GM10266 (cell line): ENCODE results near the gene EPHB3.

Experiments
- DNase-seq: peaks from one replicate; pipeline ENCODE4 v3.0.0; 2012; ENCODE audit errors: extremely low spot score
- TF ChIP-seq, protein P1 (sequence below): IDR thresholded peaks from 2 replicates; pipeline ENCODE4 v1.5.1; 2012; ENCODE audit warnings: mild to moderate bottlenecking, low read depth; ENCODE audit not compliant: control insufficient read depth, insufficient read depth; ENCODE audit errors: missing control alignments

EPHB3 gene

DNA sequence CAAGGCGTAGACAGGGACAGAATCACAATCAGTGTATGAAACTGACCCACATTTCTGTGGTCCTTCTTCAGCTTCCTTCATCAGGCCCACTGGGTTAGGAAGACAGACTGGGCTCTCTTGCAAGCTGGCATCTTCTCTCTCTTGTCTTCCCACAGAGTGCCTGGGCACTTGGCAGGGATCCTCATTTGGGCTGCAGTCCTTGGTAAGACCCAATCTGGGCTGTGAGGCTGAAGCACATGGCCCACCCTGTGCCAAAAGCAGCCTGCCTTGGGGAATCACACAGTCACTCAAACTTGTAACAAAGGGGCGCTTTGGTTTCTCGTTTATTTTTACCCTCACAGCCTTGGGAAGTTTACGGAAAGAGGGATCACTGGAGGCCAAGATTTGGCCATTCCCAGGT lies 8.2 kb upstream of the EPHB3 start:
- no peak for DNase-seq
- TF ChIP-seq, protein P1, sequence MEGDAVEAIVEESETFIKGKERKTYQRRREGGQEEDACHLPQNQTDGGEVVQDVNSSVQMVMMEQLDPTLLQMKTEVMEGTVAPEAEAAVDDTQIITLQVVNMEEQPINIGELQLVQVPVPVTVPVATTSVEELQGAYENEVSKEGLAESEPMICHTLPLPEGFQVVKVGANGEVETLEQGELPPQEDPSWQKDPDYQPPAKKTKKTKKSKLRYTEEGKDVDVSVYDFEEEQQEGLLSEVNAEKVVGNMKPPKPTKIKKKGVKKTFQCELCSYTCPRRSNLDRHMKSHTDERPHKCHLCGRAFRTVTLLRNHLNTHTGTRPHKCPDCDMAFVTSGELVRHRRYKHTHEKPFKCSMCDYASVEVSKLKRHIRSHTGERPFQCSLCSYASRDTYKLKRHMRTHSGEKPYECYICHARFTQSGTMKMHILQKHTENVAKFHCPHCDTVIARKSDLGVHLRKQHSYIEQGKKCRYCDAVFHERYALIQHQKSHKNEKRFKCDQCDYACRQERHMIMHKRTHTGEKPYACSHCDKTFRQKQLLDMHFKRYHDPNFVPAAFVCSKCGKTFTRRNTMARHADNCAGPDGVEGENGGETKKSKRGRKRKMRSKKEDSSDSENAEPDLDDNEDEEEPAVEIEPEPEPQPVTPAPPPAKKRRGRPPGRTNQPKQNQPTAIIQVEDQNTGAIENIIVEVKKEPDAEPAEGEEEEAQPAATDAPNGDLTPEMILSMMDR = no peak

DNA sequence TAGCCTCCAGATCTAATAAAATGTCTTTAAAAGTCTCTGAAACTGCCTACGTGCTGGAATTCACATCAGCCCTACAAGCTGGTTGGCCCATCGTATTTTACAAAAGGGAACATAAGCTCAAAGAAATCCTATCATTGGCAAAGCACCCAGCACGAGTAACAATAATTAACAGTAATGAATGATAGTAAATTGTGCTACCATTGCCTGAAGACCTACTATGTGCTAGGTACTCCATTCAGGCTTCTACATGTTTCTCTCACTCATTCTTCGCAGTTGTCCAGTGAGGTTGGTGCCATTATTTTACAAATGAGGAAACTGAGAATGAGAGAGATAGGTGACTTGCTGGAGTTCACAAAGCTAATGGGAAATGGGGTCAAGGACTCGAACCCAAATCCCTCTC lies 7.1 kb upstream of the EPHB3 start:
- TF ChIP-seq, protein P1 = no peak
- no peak for DNase-seq

DNA sequence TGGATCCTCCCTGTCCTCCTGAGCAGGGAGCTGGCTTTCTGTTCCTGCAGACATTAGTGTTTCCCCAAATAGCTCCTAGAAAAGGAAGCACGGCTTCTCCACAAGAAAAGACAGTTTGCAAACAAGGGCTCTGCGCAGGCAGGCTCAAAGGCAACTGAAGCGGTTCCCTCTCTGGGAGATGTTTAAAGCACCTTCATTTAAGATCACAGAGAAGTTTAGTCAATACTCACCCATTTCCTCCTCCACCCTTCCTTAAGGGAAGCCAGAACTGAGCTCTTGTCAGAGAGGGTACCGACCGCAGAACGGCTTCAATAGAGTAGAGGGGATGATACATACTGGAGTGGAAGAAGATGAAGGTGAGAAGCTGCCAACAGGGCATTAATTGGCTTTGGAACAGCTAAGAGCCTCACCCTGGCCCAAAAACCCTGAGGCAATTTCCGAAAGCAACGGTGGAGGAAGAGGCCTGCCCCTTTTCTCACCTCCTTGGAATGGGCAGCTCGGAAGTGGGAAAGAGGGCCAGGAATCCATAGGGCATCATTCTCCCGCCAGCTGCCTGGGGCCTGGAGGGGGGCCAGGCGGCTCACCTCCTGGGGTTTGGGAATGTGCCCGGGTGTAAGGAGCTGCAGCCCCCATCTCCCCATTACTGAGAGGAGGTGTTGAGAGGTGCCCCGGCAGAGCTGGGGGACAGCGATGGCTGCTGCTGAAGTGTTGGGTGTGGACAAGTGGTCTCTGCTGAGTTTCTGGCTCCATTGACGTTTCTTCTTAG lies 4.8 kb upstream of the EPHB3 start:
- TF ChIP-seq, protein P1 = no peak
- no peak for DNase-seq

DNA sequence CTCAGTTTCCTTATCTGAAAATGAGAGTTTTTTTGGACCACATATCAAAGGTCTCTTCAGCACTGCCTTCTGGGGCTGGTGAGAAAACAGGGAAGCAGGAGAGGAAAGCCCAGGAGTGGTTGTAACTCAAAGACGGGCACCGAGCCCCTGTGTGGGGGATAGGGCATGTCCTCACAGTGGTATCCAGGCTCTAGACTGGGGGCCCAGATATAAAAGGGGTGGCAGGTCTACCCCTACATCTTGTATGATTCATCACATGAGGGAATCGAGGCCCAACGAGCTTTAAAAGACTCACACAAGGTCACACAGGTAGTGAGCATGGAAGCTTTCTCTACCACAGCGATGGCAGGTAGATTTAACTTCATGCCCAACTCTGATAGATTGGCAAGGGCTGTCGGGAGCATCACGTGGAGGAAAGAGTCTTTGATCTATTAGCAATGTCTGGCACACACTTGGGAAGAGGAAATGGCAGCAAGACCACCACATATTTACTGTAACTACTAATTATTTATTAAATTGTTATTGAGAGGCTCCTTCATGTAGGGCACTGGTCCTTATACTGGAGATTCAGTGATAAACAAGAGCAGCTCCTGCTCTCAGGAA lies 4.1 kb upstream of the EPHB3 start:
- TF ChIP-seq, protein P1 = no peak
- DNase-seq = no peak

DNA sequence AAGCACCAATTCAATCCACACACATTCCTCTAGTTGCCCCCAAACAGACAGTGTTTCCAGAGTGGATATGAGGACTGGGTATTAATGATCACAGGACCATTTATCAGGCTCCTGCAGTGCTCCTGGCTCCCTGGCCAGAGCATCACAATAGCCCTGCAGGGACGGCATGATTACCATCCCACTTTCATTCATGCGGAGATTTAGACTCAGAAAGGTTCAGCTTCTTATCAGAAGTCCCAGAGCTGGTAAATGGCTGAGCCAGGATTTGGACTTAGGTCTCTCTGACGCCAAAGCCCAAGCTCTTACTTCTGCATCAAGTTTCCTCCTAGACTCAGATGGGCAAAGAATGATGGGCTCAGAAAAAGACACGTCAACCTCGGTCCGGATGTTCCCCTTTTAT lies 2.9 kb upstream of the EPHB3 start:
- TF ChIP-seq, protein P1 = no peak
- DNase-seq = no peak

DNA sequence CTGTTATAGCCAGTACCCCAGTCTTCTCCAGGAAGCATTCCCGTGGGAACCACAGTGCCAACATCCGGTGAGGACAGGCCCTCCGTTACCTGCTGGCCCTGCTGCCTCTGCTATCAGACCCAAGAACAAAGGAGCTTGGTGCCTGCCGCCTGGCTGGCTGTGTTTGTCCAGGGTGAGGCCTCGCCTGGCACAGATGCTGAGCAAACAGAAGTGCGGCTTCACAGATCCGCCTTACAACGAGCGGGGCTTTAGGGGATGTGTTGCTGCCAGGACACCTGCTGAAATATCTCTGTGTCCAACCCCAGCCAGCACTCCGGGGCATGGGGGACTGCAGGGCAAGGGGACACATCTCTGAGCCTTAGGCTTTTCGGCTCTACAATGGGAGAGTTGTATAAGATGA lies 2.2 kb upstream of the EPHB3 start:
- no peak for DNase-seq
- TF ChIP-seq, protein P1 = no peak

DNA sequence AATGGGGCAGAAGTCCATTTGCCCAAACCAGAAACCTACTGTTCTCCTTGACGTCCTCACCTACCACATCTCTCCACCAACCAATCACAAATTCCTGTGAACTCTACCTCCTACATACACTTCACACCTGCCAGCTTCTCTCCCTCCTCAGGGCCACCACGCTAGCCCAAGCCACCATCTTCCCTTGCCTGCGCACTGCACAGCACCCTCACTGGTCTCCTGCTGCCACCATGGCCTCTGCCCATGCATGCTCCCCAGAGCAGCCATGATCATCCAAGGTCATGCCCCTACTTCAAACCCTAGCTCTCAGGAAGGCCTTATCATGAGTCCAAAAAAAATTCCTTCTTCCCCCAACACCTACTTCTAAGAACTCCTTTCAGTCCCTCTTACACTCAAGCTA lies 1.1 kb upstream of the EPHB3 start:
- no peak for DNase-seq
- TF ChIP-seq, protein P1 = no peak
